ENCODE measurements around the gene MYO9A.
"Not testable (repeated sequence)": the region's sequence is repeated elsewhere in the genome, so short reads cannot be mapped to it uniquely, and the experiment has no call there.

Gene MYO9A

GRCh38 chr15:72086920-72087648, 30.9 kb downstream of the MYO9A start:
- Histone ChIP-seq H3K4me1 (ENCODE audit: control insufficient read depth, insufficient read depth, low read length) (peaks cover 3% of the 10 kb centered on the region), H3K36me3 (ENCODE audit: control insufficient read depth, insufficient read depth, low read length, severe bottlenecking) (no peaks in the 10 kb centered on the region), H3K4me3 (ENCODE audit: low read length) (no peak overlapping the region), H3K9me3 (ENCODE audit: control insufficient read depth, low read length) (no peaks in the 10 kb centered on the region), H3K9ac (ENCODE audit: low read length) (no peak overlapping the region), H3K27me3 (replicated peaks; ENCODE audit: control insufficient read depth, insufficient read depth, low read length) (no peaks in the 10 kb centered on the region)
- no peak for DNase-seq (ENCODE audit: low read depth)

- DNase-seq (ENCODE audit: low read depth), result no peak
- Histone ChIP-seq H3K9me3 (ENCODE audit: control insufficient read depth, low read length) (no peaks in the 10 kb centered on the region), H3K27me3 (replicated peaks; ENCODE audit: control insufficient read depth, insufficient read depth, low read length) (no peaks in the 10 kb centered on the region), H3K9ac (ENCODE audit: low read length) (no peak overlapping the region), H3K36me3 (ENCODE audit: control insufficient read depth, insufficient read depth, low read length, severe bottlenecking) (no peaks in the 10 kb centered on the region), H3K4me1 (ENCODE audit: control insufficient read depth, insufficient read depth, low read length) (peaks cover 3% of the 10 kb centered on the region), H3K4me3 (ENCODE audit: low read length) (no peak overlapping the region)
Measured at GRCh38 chr15:72086010-72086697, 31.8 kb downstream of the MYO9A start.

- no peaks in the 10 kb centered on the region for H3K27me3 ChIP-seq (replicated peaks; ENCODE audit: control insufficient read depth, insufficient read depth, low read length)
- no peaks in the 10 kb centered on the region for H3K9me3 ChIP-seq (ENCODE audit: control insufficient read depth, low read length)
- DNase-seq (ENCODE audit: low read depth), result no peak
- no peak overlapping the region for H3K9ac ChIP-seq (ENCODE audit: low read length)
- peaks cover 3% of the 10 kb centered on the region for H3K4me1 ChIP-seq (ENCODE audit: control insufficient read depth, insufficient read depth, low read length)
- no peaks in the 10 kb centered on the region for H3K36me3 ChIP-seq (ENCODE audit: control insufficient read depth, insufficient read depth, low read length, severe bottlenecking)
- no peak overlapping the region for H3K4me3 ChIP-seq (ENCODE audit: low read length)
Measured at GRCh38 chr15:72082176-72082575, 35.8 kb downstream of the MYO9A start.

GRCh38 chr15:72078887-72079286, 39.1 kb downstream of the MYO9A start:
- Histone ChIP-seq H3K27me3 (replicated peaks; ENCODE audit: control insufficient read depth, insufficient read depth, low read length) (no peaks in the 10 kb centered on the region), H3K4me1 (ENCODE audit: control insufficient read depth, insufficient read depth, low read length) (no peaks in the 10 kb centered on the region), H3K36me3 (ENCODE audit: control insufficient read depth, insufficient read depth, low read length, severe bottlenecking) (no peaks in the 10 kb centered on the region)

GRCh38 chr15:72077950-72078349, 40.0 kb downstream of the MYO9A start:
- Histone ChIP-seq H3K9me3 (ENCODE audit: control insufficient read depth, low read length) (no peaks in the 10 kb centered on the region), H3K4me1 (ENCODE audit: control insufficient read depth, insufficient read depth, low read length) (no peaks in the 10 kb centered on the region), H3K9ac (ENCODE audit: low read length) (no peak overlapping the region), H3K4me3 (ENCODE audit: low read length) (no peak overlapping the region), H3K36me3 (ENCODE audit: control insufficient read depth, insufficient read depth, low read length, severe bottlenecking) (no peaks in the 10 kb centered on the region), H3K27me3 (replicated peaks; ENCODE audit: control insufficient read depth, insufficient read depth, low read length) (no peaks in the 10 kb centered on the region)
- DNase-seq (ENCODE audit: low read depth), result peak; percentile 35

More at GRCh38 chr15:72078887-72079286, 39.1 kb downstream of the MYO9A start:
- no peak overlapping the region for H3K9ac ChIP-seq (ENCODE audit: low read length)
- H3K9me3 ChIP-seq (ENCODE audit: control insufficient read depth, low read length), result no peaks in the 10 kb centered on the region
- DNase-seq (ENCODE audit: low read depth), result no peak
- H3K4me3 ChIP-seq (ENCODE audit: low read length), result no peak overlapping the region

- Histone ChIP-seq H3K27me3 (replicated peaks; ENCODE audit: control insufficient read depth, insufficient read depth, low read length) (no peaks in the 10 kb centered on the region), H3K9ac (ENCODE audit: low read length) (no peak overlapping the region), H3K36me3 (ENCODE audit: control insufficient read depth, insufficient read depth, low read length, severe bottlenecking) (no peaks in the 10 kb centered on the region), H3K9me3 (ENCODE audit: control insufficient read depth, low read length) (no peaks in the 10 kb centered on the region), H3K4me1 (ENCODE audit: control insufficient read depth, insufficient read depth, low read length) (no peaks in the 10 kb centered on the region), H3K4me3 (ENCODE audit: low read length) (no peak overlapping the region)
- DNase-seq (ENCODE audit: low read depth), result no peak
Measured at GRCh38 chr15:72074335-72075060, 43.5 kb downstream of the MYO9A start.

GRCh38 chr15:72071448-72071825, 46.5 kb downstream of the MYO9A start:
- not testable (repeated sequence) for H3K4me1 ChIP-seq (ENCODE audit: control insufficient read depth, insufficient read depth, low read length); H3K9me3 ChIP-seq (ENCODE audit: control insufficient read depth, low read length); H3K36me3 ChIP-seq (ENCODE audit: control insufficient read depth, insufficient read depth, low read length, severe bottlenecking); H3K9ac ChIP-seq (ENCODE audit: low read length); H3K4me3 ChIP-seq (ENCODE audit: low read length); DNase-seq (ENCODE audit: low read depth); H3K27me3 ChIP-seq (replicated peaks; ENCODE audit: control insufficient read depth, insufficient read depth, low read length)

GRCh38 chr15:72070817-72071447, 47.0 kb downstream of the MYO9A start:
- Histone ChIP-seq H3K9me3 (ENCODE audit: control insufficient read depth, low read length) (no peaks in the 10 kb centered on the region), H3K36me3 (ENCODE audit: control insufficient read depth, insufficient read depth, low read length, severe bottlenecking) (no peaks in the 10 kb centered on the region), H3K27me3 (replicated peaks; ENCODE audit: control insufficient read depth, insufficient read depth, low read length) (no peaks in the 10 kb centered on the region), H3K9ac (ENCODE audit: low read length) (no peak overlapping the region), H3K4me1 (ENCODE audit: control insufficient read depth, insufficient read depth, low read length) (no peaks in the 10 kb centered on the region), H3K4me3 (ENCODE audit: low read length) (no peak overlapping the region)
- peak; percentile 12 for DNase-seq (ENCODE audit: low read depth)

GRCh38 chr15:72068856-72069255, 49.1 kb downstream of the MYO9A start:
- Histone ChIP-seq H3K4me1 (ENCODE audit: control insufficient read depth, insufficient read depth, low read length) (no peaks in the 10 kb centered on the region), H3K9ac (ENCODE audit: low read length) (no peak overlapping the region), H3K9me3 (ENCODE audit: control insufficient read depth, low read length) (no peaks in the 10 kb centered on the region), H3K36me3 (ENCODE audit: control insufficient read depth, insufficient read depth, low read length, severe bottlenecking) (no peaks in the 10 kb centered on the region), H3K27me3 (replicated peaks; ENCODE audit: control insufficient read depth, insufficient read depth, low read length) (no peaks in the 10 kb centered on the region), H3K4me3 (ENCODE audit: low read length) (no peak overlapping the region)
- DNase-seq (ENCODE audit: low read depth), result no peak

- Histone ChIP-seq H3K4me1 (ENCODE audit: control insufficient read depth, insufficient read depth, low read length) (peaks cover 9% of the 10 kb centered on the region), H3K9ac (ENCODE audit: low read length) (no peak overlapping the region), H3K36me3 (ENCODE audit: control insufficient read depth, insufficient read depth, low read length, severe bottlenecking) (no peaks in the 10 kb centered on the region), H3K4me3 (ENCODE audit: low read length) (no peak overlapping the region), H3K27me3 (replicated peaks; ENCODE audit: control insufficient read depth, insufficient read depth, low read length) (no peaks in the 10 kb centered on the region), H3K9me3 (ENCODE audit: control insufficient read depth, low read length) (no peaks in the 10 kb centered on the region)
- DNase-seq (ENCODE audit: low read depth), result no peak
Measured at GRCh38 chr15:72065801-72066200, 52.1 kb downstream of the MYO9A start.

- peaks cover 20% of the 10 kb centered on the region for H3K4me1 ChIP-seq (ENCODE audit: control insufficient read depth, insufficient read depth, low read length)
- no peaks in the 10 kb centered on the region for H3K9me3 ChIP-seq (ENCODE audit: control insufficient read depth, low read length)
- H3K36me3 ChIP-seq (ENCODE audit: control insufficient read depth, insufficient read depth, low read length, severe bottlenecking), result no peaks in the 10 kb centered on the region
- DNase-seq (ENCODE audit: low read depth), result peak; percentile 17
- H3K27me3 ChIP-seq (replicated peaks; ENCODE audit: control insufficient read depth, insufficient read depth, low read length), result no peaks in the 10 kb centered on the region
- H3K9ac ChIP-seq (ENCODE audit: low read length), result no peak overlapping the region
- H3K4me3 ChIP-seq (ENCODE audit: low read length), result peak overlapping the region; percentile 20
Measured at GRCh38 chr15:72063186-72063585, 54.8 kb downstream of the MYO9A start.
